Right atrium auricular region (tissue), 2 donors: ENCODE results near the gene LMBR1. TPM values are rescaled to one million over a fixed set of nuclear protein-coding genes. Genes with fewer than 3 reads are reported as not detected.
"Not testable (repeated sequence)": the region's sequence is repeated elsewhere in the genome, so short reads cannot be mapped to it uniquely, and the experiment has no call there.

Experiments used
- DNase-seq: peaks from one replicate; pipeline ENCODE4 v3.0.0-alpha.2; 2019; ENCODE audit warnings: low spot score
- H3K27ac ChIP-seq, 2 donors: fragments of 200-600 bp; sonication (generic); 1 replicate in 1 of 2; 2 replicates in 1 of 2; pipeline ENCODE4 v1.5.1; 2016 to 2019
- H3K27me3 ChIP-seq, 2 donors: fragments of 200-600 bp; sonication (generic); one replicate each; pipeline versions ENCODE4 v1.5.1 to v1.6.0; 2017 to 2019
- H3K36me3 ChIP-seq: fragments of 200-600 bp; sonication (generic); one replicate; pipeline ENCODE4 v1.5.1; 2016
- H3K4me1 ChIP-seq, 2 donors: fragments of 200-600 bp; sonication (generic); one replicate each; pipeline versions ENCODE4 v1.5.1 to v1.6.0; 2017 to 2019
- H3K4me3 ChIP-seq, 2 donors: fragments of 200-600 bp; sonication (generic); 1 replicate in 1 of 2; 2 replicates in 1 of 2; pipeline ENCODE4 v1.5.1; 2017 to 2019; ENCODE audit warnings: mild to moderate bottlenecking in 1 of 2, moderate library complexity in 1 of 2
- H3K9me3 ChIP-seq, 2 donors: fragments of 200-600 bp; sonication (generic); one replicate each; pipeline ENCODE4 v1.5.1; 2019
- CTCF ChIP-seq, 2 donors: fragments of 200-600 bp; sonication (generic); IDR thresholded peaks; one replicate each; pipeline ENCODE4 v1.5.1; 2019; ENCODE audit warnings: antibody characterized with exemption in 2 of 2
- total RNA-seq, 2 donors: library from RNA; depleted of rRNA; stranded (reverse); fragments of >200 nt; gene quantifications; one replicate each; pipeline ENCODE4 v1.1.0, GENCODE V29; 2016

LMBR1 gene
- total RNA-seq, 2 donors from 2014 or later, result 32.4 to 33.7 TPM

GRCh38 chr7:156903232-156903909 is 10.4 kb upstream of the LMBR1 start:
- H3K27me3 ChIP-seq, result no peaks in the 10 kb centered on the region
- TF ChIP-seq CTCF (IDR thresholded peaks at IDR 0.05), result no peak
- H3K4me3 ChIP-seq, result no peak overlapping the region
- no peaks in the 10 kb centered on the region for H3K9me3 ChIP-seq
- no peaks in the 10 kb centered on the region for H3K4me1 ChIP-seq
- no peak for DNase-seq
- peak overlapping the region; percentile 38 to 70 for H3K27ac ChIP-seq
- H3K36me3 ChIP-seq, result no peaks in the 10 kb centered on the region

GRCh38 chr7:156900093-156900492 is 7.1 kb upstream of the LMBR1 start:
- not testable (repeated sequence) for H3K36me3 ChIP-seq, H3K4me1 ChIP-seq, DNase-seq, H3K9me3 ChIP-seq, H3K4me3 ChIP-seq, H3K27me3 ChIP-seq, H3K27ac ChIP-seq

- TF ChIP-seq CTCF (IDR thresholded peaks at IDR 0.05), result no peak
- DNase-seq, result no peak
- no peaks in the 10 kb centered on the region for H3K36me3 ChIP-seq
- no peaks in the 10 kb centered on the region for H3K9me3 ChIP-seq
- no peaks in the 10 kb centered on the region for H3K27me3 ChIP-seq
- H3K4me3 ChIP-seq, result no peak overlapping the region
- H3K4me1 ChIP-seq, result peaks cover 0 to 15% of the 10 kb centered on the region in 2 donors
- H3K27ac ChIP-seq, result no peak overlapping the region
Measured at GRCh38 chr7:156898938-156899337, 6.0 kb upstream of the LMBR1 start.

- no peak overlapping the region for H3K27ac ChIP-seq
- no peak for DNase-seq
Measured at GRCh38 chr7:156897673-156898072, 4.7 kb upstream of the LMBR1 start.

GRCh38 chr7:156896388-156897022 is 3.5 kb upstream of the LMBR1 start:
- Histone ChIP-seq H3K4me3 (no peak overlapping the region), H3K27ac (peak overlapping the region in 1 of 2 donors; percentile 21)
- TF ChIP-seq CTCF (IDR thresholded peaks at IDR 0.05), result no peak

More at GRCh38 chr7:156897673-156898072, 4.7 kb upstream of the LMBR1 start:
- TF ChIP-seq CTCF (IDR thresholded peaks at IDR 0.05), result no peak
- Histone ChIP-seq H3K4me3 (no peak overlapping the region), H3K36me3 (no peaks in the 10 kb centered on the region), H3K4me1 (peaks cover 0 to 15% of the 10 kb centered on the region in 2 donors), H3K27me3 (no peaks in the 10 kb centered on the region), H3K9me3 (no peaks in the 10 kb centered on the region)

GRCh38 chr7:156895024-156895780 is 2.2 kb upstream of the LMBR1 start:
- DNase-seq, result no peak
- Histone ChIP-seq H3K36me3 (no peaks in the 10 kb centered on the region), H3K9me3 (no peaks in the 10 kb centered on the region), H3K27me3 (no peaks in the 10 kb centered on the region), H3K4me3 (no peak overlapping the region), H3K27ac (peak overlapping the region; percentile 56 to 57), H3K4me1 (peaks cover 0 to 24% of the 10 kb centered on the region in 2 donors)
- TF ChIP-seq CTCF (IDR thresholded peaks at IDR 0.05), result no peak

More at GRCh38 chr7:156896388-156897022, 3.5 kb upstream of the LMBR1 start:
- no peak for DNase-seq
- Histone ChIP-seq H3K9me3 (no peaks in the 10 kb centered on the region), H3K4me1 (peaks cover 0 to 21% of the 10 kb centered on the region in 2 donors), H3K27me3 (no peaks in the 10 kb centered on the region), H3K36me3 (no peaks in the 10 kb centered on the region)
